Measurements from ENCODE around the gene OR51B2.

DNA sequence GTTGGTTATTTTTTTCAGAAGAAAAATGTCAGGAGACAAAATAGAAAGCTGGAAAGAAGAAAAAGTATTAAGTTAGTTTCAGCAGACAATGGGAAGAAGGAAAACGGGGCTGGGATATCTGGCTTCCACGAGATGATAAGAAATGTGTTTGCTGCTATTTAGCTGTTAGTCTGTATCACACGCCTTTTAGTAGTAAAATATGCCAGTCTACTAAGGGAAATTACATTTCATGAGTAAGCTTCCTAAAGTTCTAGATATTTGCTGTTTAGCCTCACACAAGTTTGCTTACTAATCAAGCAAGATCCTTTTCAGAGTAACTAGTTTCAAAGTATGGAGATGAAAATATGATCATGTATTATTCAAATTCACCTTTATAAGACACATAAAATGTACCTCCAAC lies 23.8 kb downstream of the OR51B2 start:
- TF ChIP-seq CTCF (IDR thresholded peaks at IDR 0.05; ENCODE audit: low read depth, low read length, poor library complexity, severe bottlenecking) (no peak), EZH2phosphoT487 (IDR thresholded peaks at IDR 0.05; ENCODE audit: borderline replicate concordance, low read length) (no peak)

All from DOHH2 (cell line).